AG08396 (cell line): ENCODE data around the gene LRG1.

Experiments
- DNase-seq: peaks from one replicate; pipeline ENCODE4 v3.0.0; 2012; ENCODE audit warnings: low spot score, mixed read lengths

The LRG1 gene

GRCh38 chr19:4493104-4493928 is 46.5 kb downstream of the LRG1 start:
- DNase-seq: no peak

DNA sequence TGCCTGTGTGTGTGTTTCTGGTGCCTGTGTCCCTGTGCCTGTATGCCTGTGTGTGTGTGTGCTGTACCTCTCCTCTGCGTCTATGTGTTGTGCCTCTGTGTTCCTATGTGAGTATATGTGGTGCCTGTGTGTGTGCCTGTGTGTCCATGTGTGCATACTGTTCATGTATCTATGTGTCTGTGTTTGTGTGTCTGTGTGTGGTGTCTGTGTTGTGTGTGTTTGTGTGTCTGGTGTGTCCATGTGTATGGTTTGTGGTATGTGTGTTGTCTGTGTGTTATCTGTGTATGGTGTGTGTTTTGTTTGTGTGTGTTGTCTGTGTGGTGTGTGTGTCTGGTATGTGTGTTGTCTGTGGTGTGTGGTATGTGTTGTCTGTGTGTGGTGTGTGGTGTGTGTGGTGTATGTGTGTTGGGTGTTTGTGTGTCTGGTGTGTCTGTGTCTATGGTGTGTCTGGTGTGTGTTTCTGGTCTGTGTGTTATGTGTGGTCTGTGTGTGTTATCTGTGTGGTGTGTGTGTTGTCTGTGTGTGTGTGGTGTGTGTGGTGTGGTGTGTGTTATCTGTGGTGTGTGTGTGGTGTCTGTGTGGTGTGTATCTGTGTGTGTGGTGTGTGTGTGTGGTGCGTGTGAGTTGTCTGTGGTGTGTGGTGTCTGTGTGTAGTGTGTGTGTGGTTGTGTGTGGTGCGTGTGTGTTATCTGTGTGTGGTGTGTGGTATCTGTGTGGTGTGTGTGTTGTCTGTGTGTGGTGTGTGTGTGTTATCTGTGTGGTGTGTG is 47.3 kb downstream of the LRG1 start:
- no peak for DNase-seq

DNA sequence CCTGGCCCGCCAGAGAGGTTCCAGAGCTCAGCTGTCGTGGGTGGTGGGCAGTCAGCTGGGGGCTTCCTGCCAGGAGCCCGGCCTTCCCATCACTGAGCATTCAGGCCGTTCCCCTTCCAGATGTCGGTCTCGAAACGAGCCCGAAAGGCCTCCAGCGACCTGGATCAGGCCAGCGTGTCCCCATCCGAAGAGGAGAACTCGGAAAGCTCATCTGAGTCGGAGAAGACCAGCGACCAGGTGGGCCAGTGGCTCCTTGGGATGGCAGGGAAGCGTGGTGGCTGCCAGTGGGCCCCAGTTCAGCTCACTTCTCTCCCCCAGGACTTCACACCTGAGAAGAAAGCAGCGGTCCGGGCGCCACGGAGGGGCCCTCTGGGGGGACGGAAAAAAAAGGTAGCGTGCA is 48.4 kb downstream of the LRG1 start:
- DNase-seq: no peak

GRCh38 chr19:4488496-4488895 is 51.3 kb downstream of the LRG1 start:
- DNase-seq: no peak

DNA sequence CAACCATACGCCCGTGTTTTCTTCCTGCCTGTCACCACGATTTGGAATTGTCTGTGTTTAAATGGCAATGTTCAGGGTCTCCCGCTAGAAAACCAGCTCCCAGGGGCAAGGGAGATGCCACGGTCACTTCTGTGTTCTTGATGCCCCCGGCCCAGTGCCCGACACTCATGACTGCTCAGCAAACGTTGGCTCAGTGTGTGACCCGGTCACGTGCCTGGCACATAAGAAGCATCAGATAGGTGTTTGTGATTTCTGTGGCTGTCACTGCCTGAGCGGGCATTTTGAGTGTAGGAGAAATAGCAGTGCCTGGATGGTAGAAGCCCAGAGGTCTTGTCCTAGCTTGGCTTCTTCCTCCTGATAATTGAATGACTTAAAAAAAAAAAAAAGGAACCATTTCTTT is 52.3 kb downstream of the LRG1 start:
- DNase-seq: no peak
